Activated naive CD8-positive, alpha-beta T cell treated with anti-CD3 and anti-CD28 coated beads for 36 hours (primary cell): ENCODE data around the gene NAA60. TPM values are rescaled to one million over a fixed set of nuclear protein-coding genes. Genes with fewer than 3 reads are reported as not detected.
"Not testable (repeated sequence)": the region's sequence is repeated elsewhere in the genome, so short reads cannot be mapped to it uniquely, and the experiment has no call there.

Experiments used
- DNase-seq: peaks from one replicate; pipeline ENCODE4 v3.0.0; 2021
- H3K27ac Mint-ChIP-seq: one replicate; pipeline ENCODE4 v1.8.0; 2022; ENCODE audit warnings: mild to moderate bottlenecking, moderate library complexity, mixed read lengths
- H3K27me3 Mint-ChIP-seq: one replicate; pipeline ENCODE4 v1.8.0; 2022; ENCODE audit warnings: mild to moderate bottlenecking, mixed read lengths
- H3K36me3 Mint-ChIP-seq: one replicate; pipeline ENCODE4 v1.8.0; 2021; ENCODE audit warnings: mild to moderate bottlenecking, mixed read lengths
- H3K4me1 Mint-ChIP-seq: one replicate; pipeline ENCODE4 v1.8.0; 2021; ENCODE audit warnings: mixed read lengths
- H3K4me3 Mint-ChIP-seq: one replicate; pipeline ENCODE4 v1.8.0; 2022; ENCODE audit warnings: mild to moderate bottlenecking, moderate library complexity, mixed read lengths
- H3K9me3 Mint-ChIP-seq: one replicate; pipeline ENCODE4 v1.8.0; 2022; ENCODE audit warnings: mixed read lengths
- total RNA-seq, 2 experiments: library from RNA; stranded (reverse); gene quantifications; one replicate each; pipeline ENCODE4 v1.2.3, GENCODE V29; 2021

The NAA60 gene
- total RNA-seq, 2 experiments from 2014 or later: 37.5 to 38.2 TPM

DNA sequence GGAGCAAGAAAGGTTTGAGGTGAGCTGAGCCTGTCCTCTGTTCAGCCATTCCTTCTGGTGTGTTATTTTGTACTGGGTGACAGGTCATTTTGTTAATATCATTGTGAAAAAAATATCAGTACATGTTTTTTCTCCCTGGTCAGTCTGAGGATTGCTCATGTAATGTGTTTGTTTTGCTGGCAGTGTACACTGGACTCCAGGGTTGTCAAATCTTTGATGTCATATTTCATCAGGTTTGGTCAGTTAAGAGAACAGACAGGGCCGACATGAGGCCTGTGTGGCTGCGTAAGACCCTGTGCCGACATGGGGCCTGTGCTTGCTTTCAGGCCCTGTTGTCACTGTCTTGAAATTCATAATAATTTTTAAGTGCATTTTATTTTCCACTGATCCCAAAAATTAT is 79.8 kb downstream of the NAA60 start:
- Mint-ChIP-seq H3K27me3 (no peaks in the 10 kb centered on the region), H3K36me3 (peaks cover 9% of the 10 kb centered on the region), H3K4me3 (no peak overlapping the region), H3K9me3 (no peaks in the 10 kb centered on the region), H3K27ac (no peak overlapping the region), H3K4me1 (peaks cover 5% of the 10 kb centered on the region)
- no peak for DNase-seq

DNA sequence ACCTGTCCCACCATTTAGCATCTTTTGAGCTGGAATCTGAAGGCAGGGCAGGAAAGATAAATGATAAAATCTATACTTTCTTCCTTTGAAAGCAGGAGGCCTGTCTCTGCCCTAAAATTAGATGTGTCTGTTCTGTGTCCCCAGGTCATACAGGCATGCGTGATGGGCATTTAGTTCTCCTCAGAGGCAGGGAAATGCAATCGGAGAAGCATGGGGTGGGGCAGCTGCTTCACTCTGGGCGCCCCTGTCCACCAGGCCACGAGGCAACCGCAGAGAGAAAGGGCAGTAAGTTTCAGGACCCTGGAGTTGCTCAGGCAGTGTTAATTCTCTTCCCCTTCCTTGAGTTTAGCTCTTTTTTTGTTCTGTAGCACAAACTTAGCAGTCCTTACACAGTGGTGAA is 82.5 kb downstream of the NAA60 start:
- H3K27ac Mint-ChIP-seq: no peak overlapping the region
- H3K27me3 Mint-ChIP-seq: no peaks in the 10 kb centered on the region
- no peak overlapping the region for H3K4me3 Mint-ChIP-seq
- H3K36me3 Mint-ChIP-seq: peaks cover 6% of the 10 kb centered on the region
- H3K9me3 Mint-ChIP-seq: no peaks in the 10 kb centered on the region
- H3K4me1 Mint-ChIP-seq: peaks cover 2% of the 10 kb centered on the region
- no peak for DNase-seq

DNA sequence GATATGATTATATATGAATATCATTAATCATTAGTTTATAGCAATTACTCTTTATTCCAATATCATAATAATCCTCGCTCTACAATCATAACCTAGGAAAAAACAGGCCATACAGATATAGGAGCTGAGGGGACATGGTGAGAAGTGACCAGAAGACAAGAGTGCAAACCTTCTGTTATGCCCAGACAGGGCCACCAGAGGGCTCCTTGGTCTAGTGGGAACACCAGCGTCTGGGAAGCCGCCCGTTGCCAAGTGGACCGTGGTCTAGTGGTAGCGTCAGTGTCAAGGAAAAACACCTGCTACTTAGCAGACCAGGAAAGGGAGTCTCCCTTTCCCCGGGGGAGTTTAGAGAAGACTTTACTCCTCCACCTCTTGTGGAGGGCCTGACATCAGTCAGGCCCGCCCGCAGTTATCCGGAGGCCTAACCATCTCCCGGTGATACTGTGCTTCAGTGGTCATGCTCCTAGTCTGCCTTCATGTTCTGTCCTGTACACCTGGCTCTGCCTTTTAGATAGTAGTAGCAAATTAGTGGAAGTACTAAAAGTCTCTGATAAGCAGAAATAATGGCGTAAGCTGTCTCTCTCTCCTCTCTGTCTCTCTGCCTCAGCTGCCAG is 83.8 kb downstream of the NAA60 start:
- not testable (repeated sequence) for H3K4me1 Mint-ChIP-seq, H3K27ac Mint-ChIP-seq, H3K36me3 Mint-ChIP-seq, H3K9me3 Mint-ChIP-seq, H3K27me3 Mint-ChIP-seq, H3K4me3 Mint-ChIP-seq
- DNase-seq: peak; percentile 56

DNA sequence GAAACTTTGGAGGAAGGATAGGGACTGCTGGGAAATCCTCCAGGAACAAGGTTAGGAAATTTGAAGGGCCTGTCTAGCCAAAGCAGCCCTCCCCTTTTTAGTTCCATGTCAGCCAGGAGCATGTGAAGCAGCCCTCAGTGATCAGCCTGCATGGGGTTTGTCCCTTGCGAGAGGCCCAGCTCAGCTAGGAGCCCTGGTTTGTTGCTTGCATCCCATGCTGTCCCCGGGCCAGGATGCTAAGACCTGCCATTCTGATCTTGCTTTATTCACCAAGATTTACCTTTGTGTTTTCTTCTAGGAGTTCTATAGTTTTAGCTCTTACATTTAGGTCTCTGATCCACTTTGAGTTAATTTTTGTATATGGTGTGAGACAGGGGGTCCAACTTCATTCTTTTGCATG is 84.9 kb downstream of the NAA60 start:
- DNase-seq: no peak
- Mint-ChIP-seq H3K36me3 (peaks cover 6% of the 10 kb centered on the region), H3K4me1 (peaks cover 2% of the 10 kb centered on the region), H3K4me3 (no peak overlapping the region), H3K27me3 (no peaks in the 10 kb centered on the region), H3K9me3 (no peaks in the 10 kb centered on the region), H3K27ac (no peak overlapping the region)

DNA sequence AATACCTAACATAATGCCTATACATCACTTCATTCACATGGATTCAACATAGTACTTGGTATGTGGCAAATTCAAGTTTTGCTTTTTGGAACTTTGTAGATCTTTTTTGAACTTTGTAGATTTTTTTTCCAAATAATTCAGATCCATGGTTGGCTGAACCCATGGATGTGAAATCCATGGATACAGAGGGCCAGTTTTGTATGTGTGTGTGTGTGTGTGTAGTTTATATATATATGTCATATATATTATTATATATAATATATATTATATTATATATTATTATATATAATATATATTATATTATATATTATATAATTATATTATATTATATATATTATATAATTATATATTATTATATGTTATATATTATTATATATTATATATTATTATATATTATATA is 85.7 kb downstream of the NAA60 start:
- peaks cover 6% of the 10 kb centered on the region for H3K36me3 Mint-ChIP-seq
- H3K9me3 Mint-ChIP-seq: no peaks in the 10 kb centered on the region
- H3K27ac Mint-ChIP-seq: no peak overlapping the region
- no peak for DNase-seq
- peaks cover 2% of the 10 kb centered on the region for H3K4me1 Mint-ChIP-seq
- H3K27me3 Mint-ChIP-seq: no peaks in the 10 kb centered on the region
- H3K4me3 Mint-ChIP-seq: no peak overlapping the region

DNA sequence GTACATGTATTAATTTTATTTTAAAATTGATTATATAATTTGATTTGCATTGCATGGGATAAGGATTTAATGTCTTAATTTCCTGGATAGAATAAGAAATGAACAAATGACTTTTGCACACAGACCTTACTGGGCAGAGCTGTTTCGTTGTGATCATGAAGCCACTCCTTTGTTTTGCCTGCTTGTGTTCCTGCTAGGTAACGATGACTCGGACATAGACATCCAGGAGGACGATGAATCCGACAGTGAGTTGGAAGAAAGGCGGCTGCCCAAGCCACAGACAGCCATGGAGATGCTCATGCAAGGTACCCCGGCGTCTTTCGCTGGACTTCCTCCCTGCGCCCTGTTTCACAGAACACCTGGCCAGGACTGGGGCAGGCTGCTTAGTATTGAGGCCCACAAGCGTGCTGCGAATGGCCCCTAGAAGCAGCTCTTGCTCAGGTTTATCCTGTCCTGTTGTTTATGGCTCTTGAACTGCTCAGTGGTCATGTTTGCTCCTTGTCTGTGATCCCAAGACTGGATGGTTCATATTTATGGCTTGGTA is 87.0 kb downstream of the NAA60 start:
- no peaks in the 10 kb centered on the region for H3K27me3 Mint-ChIP-seq
- peaks cover 6% of the 10 kb centered on the region for H3K36me3 Mint-ChIP-seq
- peaks cover 2% of the 10 kb centered on the region for H3K4me1 Mint-ChIP-seq
- DNase-seq: no peak
- no peak overlapping the region for H3K27ac Mint-ChIP-seq
- no peaks in the 10 kb centered on the region for H3K9me3 Mint-ChIP-seq
- H3K4me3 Mint-ChIP-seq: no peak overlapping the region

DNA sequence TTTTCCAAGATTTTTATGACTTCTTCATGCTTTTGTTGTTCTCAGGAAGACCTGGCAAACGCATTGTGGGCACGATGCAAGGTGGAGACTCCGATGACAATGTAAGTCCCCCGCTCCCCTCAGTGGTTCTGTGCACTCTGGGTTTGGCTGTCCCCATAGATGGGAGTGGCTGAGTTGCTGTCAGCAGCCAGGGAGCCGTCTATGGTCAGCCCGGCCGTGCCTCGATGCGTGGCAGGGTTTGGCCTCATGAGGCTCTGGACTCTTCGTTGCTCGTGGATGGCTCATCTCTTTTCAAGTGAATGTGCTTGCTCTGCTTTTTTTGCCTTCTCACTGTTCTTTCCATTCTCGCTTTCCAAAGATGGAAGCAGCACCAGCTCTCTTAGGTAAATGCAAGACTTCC is 89.3 kb downstream of the NAA60 start:
- Mint-ChIP-seq H3K27me3 (no peaks in the 10 kb centered on the region), H3K27ac (no peak overlapping the region), H3K36me3 (peaks cover 9% of the 10 kb centered on the region), H3K4me3 (no peak overlapping the region), H3K9me3 (no peaks in the 10 kb centered on the region), H3K4me1 (peaks cover 2% of the 10 kb centered on the region)
- DNase-seq: no peak

DNA sequence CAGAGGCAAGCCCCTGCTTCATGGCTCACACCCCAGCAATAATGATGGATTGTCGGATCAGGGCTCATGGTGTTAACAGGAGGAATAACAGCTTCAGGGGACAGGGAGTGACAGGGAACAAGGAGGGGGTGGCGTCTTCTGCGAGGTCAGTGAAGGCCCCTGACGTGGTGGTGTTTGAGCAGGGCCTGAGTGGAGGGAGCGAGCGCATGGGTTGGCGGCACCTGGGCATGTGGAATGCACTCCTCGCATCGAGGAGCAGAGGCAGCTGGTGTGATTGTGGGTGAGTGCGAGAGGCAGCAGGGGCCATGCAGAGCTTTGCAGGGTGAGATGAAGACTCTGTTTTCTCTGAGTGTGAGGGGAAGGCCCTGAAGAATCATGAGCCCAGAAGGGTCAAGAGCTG is 90.6 kb downstream of the NAA60 start:
- Mint-ChIP-seq H3K27ac (no peak overlapping the region), H3K36me3 (peaks cover 4% of the 10 kb centered on the region), H3K4me3 (no peak overlapping the region), H3K27me3 (no peaks in the 10 kb centered on the region), H3K4me1 (no peaks in the 10 kb centered on the region), H3K9me3 (no peaks in the 10 kb centered on the region)
- no peak for DNase-seq

DNA sequence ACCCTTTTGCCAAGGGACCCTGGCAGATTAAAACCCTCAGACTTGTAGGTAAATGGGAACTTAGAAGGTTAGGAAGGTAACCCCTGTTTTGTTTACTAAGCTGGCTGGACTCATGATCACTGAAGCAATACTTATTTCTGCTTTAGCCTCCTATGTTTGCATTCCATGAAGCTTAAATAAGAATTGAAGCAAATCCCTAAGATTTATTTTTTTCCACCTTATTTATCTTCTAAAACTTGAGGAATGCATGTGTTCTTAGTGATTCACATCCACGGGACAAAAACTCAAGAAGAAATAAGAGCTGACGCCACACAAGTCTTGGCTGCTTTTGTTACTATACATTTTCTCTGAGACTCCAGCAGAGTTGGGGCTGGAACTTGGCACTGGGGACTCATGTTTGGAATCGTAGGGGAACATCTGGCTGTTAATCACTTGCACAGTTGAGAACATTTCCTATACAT is 92.8 kb downstream of the NAA60 start:
- Mint-ChIP-seq H3K4me1 (no peaks in the 10 kb centered on the region), H3K9me3 (no peaks in the 10 kb centered on the region), H3K4me3 (no peak overlapping the region), H3K27ac (no peak overlapping the region), H3K36me3 (peaks cover 7% of the 10 kb centered on the region), H3K27me3 (no peaks in the 10 kb centered on the region)
- no peak for DNase-seq

Other genes starting within 250 kb of the NAA60 start
- 10 to 100 TPM; 12.2 to 12.8 TPM for gene ZNF200, start 208.5 kb upstream of the NAA60 start, total RNA-seq
- under 1 TPM; 0.08 to 0.12 TPM for gene MEFV, start 187.0 kb upstream of the NAA60 start, total RNA-seq
- 10 to 100 TPM; 29.7 to 30.5 TPM for gene ZNF263, start 160.2 kb upstream of the NAA60 start, total RNA-seq
- 1 to 10 TPM; 4.8 to 5.3 TPM for gene TIGD7, start 138.2 kb upstream of the NAA60 start, total RNA-seq
- 10 to 100 TPM; 34.2 to 35.5 TPM for gene ZNF75A, start 138.2 kb upstream of the NAA60 start, total RNA-seq
- not detected for gene OR2C1, start 87.8 kb upstream of the NAA60 start, total RNA-seq
- gene ZSCAN32, start 42.7 kb upstream of the NAA60 start, total RNA-seq: 10 to 100 TPM; 14.0 to 16.7 TPM
- gene ZNF174, start 42.5 kb upstream of the NAA60 start, total RNA-seq: 10 to 100 TPM in 1 of 2 experiments, 1 to 10 TPM in 1; 9.8 to 10.5 TPM
- 1 to 10 TPM; 2.7 TPM for gene ZNF597, start 176 bp upstream of the NAA60 start, total RNA-seq
- not detected for gene C16orf90, start 51.8 kb downstream of the NAA60 start, total RNA-seq
- 10 to 100 TPM in 1 of 2 experiments, 1 to 10 TPM in 1; 8.8 to 10.1 TPM for gene CLUAP1, start 57.3 kb downstream of the NAA60 start, total RNA-seq
- 10 to 100 TPM; 12.3 to 12.5 TPM for gene NLRC3, start 133.7 kb downstream of the NAA60 start, total RNA-seq
- 1 to 10 TPM; 9.1 to 9.3 TPM for gene SLX4, start 167.9 kb downstream of the NAA60 start, total RNA-seq
- 1 to 10 TPM; 4.6 to 5.8 TPM for gene DNASE1, start 211.0 kb downstream of the NAA60 start, total RNA-seq